ENCODE results near the gene PCF11. TPM values are rescaled to one million over a fixed set of nuclear protein-coding genes. Genes with fewer than 3 reads are reported as not detected.
A peak's percentile ranks its signal among the peaks of the same experiment; 100 is the strongest.

The PCF11 gene
- total RNA-seq, result 100 to 1,000 TPM; 107 to 109 TPM

- peaks cover 36% of the 10 kb centered on the region for H3K4me1 Mint-ChIP-seq
- peak; percentile 16 for ATAC-seq (ENCODE audit: low read depth)
- H3K27ac Mint-ChIP-seq, result peak within 1 kb of the TSS; percentile 100
- peak within 1 kb of the TSS; percentile 100 for H3K4me3 Mint-ChIP-seq
- H3K9me3 Mint-ChIP-seq, result no peaks in the 10 kb centered on the region
- peaks cover 36% of the 10 kb centered on the region for H3K36me3 Mint-ChIP-seq
- POLR2A ChIA-PET, result interaction anchor here (0.7 to 5.4 kb wide), 29 partner anchors 11 to 256 kb away, joined by 3 to 82 read pairs (median 7); partner anchors contain the start of genes ANKRD42, CCDC90B, DDIAS and PRCP
- peak; percentile 91 for DNase-seq
- H3K27me3 Mint-ChIP-seq, result no peaks in the 10 kb centered on the region
These were observed at the start of gene PCF11 for GRCh38 chr11:83156996-83157593. Gene PCF11, plus strand, starts transcription at chr11:83157131. Its CDS starts 309 bp downstream, at chr11:83157440.

DNA sequence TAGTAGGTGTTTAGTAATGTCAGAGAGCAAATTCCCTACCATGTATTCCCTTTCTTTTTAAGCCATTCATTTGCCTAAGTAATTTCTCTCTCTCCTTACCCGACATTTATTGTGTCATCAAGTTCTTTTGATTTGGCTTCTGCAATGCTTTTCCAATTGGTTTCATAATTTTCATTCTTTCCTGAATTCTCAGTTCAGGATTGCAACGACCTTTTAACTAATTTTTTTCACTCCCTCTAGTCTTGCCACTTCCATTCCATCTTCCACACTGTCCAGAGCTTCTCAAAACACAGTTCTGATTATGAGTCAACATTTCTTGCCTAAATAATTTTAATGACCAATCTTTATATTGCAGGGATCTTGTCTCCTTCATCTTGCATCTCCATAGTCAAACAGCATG is 44.0 kb upstream of the PCF11 start:
- H3K27me3 Mint-ChIP-seq, result no peaks in the 10 kb centered on the region
- H3K9me3 Mint-ChIP-seq, result peaks cover 2% of the 10 kb centered on the region
- DNase-seq, result no peak
- ATAC-seq (ENCODE audit: low read depth), result no peak
- H3K4me3 Mint-ChIP-seq, result no peak overlapping the region
- H3K36me3 Mint-ChIP-seq, result peaks cover 9% of the 10 kb centered on the region
- no peak overlapping the region for H3K27ac Mint-ChIP-seq
- peaks cover 13% of the 10 kb centered on the region for H3K4me1 Mint-ChIP-seq
- POLR2A ChIA-PET, result interaction anchor here (1.1 kb wide), 1 partner anchor 44 kb away, joined by 4 read pairs; the partner anchor contains the start of gene PCF11

DNA sequence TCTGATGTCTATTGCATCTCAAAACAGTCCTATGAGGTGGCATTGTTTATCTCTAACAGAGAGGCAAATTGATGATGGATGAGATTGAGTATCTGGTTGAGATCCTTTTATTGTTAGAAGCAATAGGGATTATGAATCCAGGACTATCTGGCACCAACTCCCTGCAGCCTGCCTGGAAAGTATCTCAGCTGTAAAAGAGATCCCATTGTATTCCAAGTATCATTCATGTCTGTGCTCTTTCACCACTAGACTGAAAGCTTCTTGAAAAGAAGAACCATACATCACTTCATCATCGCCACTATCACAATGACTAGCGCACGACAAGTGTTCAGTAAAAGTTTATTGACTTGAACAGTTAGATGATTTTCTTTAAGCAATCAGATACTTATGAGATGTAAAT is 41.9 kb upstream of the PCF11 start:
- POLR2A ChIA-PET, result interaction anchor here (0.7 to 5.0 kb wide), 2 partner anchors 20 to 43 kb away, joined by 3 to 82 read pairs; partner anchors contain the start of gene PCF11
- Mint-ChIP-seq H3K9me3 (no peaks in the 10 kb centered on the region), H3K4me3 (peak overlapping the region; percentile 46), H3K36me3 (peaks cover 7% of the 10 kb centered on the region), H3K27ac (no peak overlapping the region), H3K27me3 (no peaks in the 10 kb centered on the region), H3K4me1 (peaks cover 26% of the 10 kb centered on the region)
- no peak for ATAC-seq (ENCODE audit: low read depth)
- no peak for DNase-seq

GRCh38 chr11:83115551-83115950 is 41.4 kb upstream of the PCF11 start:
- no peak for DNase-seq
- POLR2A ChIA-PET, result interaction anchor here (0.7 to 5.0 kb wide), 3 partner anchors 15 to 43 kb away, joined by 3 to 82 read pairs (median 4); partner anchors contain the start of gene PCF11
- ATAC-seq (ENCODE audit: low read depth), result no peak
- no peaks in the 10 kb centered on the region for H3K27me3 Mint-ChIP-seq
- no peaks in the 10 kb centered on the region for H3K9me3 Mint-ChIP-seq
- no peak overlapping the region for H3K27ac Mint-ChIP-seq
- H3K4me3 Mint-ChIP-seq, result peak overlapping the region; percentile 67
- H3K4me1 Mint-ChIP-seq, result peaks cover 27% of the 10 kb centered on the region
- peaks cover 7% of the 10 kb centered on the region for H3K36me3 Mint-ChIP-seq

DNA sequence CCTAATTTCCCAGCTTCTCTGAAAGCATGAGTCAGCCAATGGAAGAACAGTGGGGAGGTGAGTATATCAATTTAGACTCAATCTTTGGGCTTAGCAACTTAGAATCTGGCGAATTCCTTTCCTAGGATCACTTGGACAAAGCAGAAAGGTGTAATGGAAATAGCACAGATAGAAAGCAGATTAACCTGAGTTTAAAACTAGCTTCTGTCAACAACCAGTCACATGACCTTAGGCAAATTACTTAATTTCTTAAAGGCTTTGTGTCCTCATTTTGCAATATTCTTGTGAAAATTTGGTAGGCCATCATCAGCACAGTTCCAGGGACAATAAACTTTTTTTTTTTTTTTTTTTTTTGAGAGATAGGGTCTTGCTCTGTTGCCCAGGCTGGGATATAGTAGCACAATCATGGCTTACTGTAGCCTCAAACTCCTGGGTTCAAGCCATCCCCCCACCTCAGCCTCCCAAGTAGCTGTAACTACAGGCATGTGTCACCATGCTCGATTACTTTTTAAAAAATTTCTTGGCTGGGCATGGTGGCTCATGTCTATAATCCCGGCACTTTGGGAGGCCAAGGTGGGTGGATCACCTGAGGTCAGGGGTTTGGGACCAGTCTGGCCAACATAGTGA is 40.8 kb upstream of the PCF11 start:
- H3K4me1 Mint-ChIP-seq, result peaks cover 27% of the 10 kb centered on the region
- DNase-seq (no peak), ATAC-seq (ENCODE audit: low read depth) (no peak)
- peak overlapping the region; percentile 91 for H3K4me3 Mint-ChIP-seq
- POLR2A ChIA-PET, result interaction anchor here (0.7 to 5.0 kb wide), 4 partner anchors 14 to 42 kb away, joined by 3 to 82 read pairs (median 4); partner anchors contain the start of gene PCF11
- peaks cover 6% of the 10 kb centered on the region for H3K36me3 Mint-ChIP-seq
- H3K9me3 Mint-ChIP-seq, result no peaks in the 10 kb centered on the region
- no peaks in the 10 kb centered on the region for H3K27me3 Mint-ChIP-seq
- H3K27ac Mint-ChIP-seq, result peak overlapping the region; percentile 43

GRCh38 chr11:83118814-83119213 is 38.1 kb upstream of the PCF11 start:
- H3K27me3 Mint-ChIP-seq, result no peaks in the 10 kb centered on the region
- peak overlapping the region; percentile 40 for H3K4me3 Mint-ChIP-seq
- H3K27ac Mint-ChIP-seq, result peak overlapping the region; percentile 96
- no peaks in the 10 kb centered on the region for H3K9me3 Mint-ChIP-seq
- peaks cover 5% of the 10 kb centered on the region for H3K36me3 Mint-ChIP-seq
- DNase-seq (no peak), ATAC-seq (ENCODE audit: low read depth) (no peak)
- POLR2A ChIA-PET, result interaction anchor here (0.6 to 5.0 kb wide), 5 partner anchors 23 to 83 kb away, joined by 3 to 82 read pairs (median 3); partner anchors contain the start of gene PCF11
- H3K4me1 Mint-ChIP-seq, result peaks cover 39% of the 10 kb centered on the region

DNA sequence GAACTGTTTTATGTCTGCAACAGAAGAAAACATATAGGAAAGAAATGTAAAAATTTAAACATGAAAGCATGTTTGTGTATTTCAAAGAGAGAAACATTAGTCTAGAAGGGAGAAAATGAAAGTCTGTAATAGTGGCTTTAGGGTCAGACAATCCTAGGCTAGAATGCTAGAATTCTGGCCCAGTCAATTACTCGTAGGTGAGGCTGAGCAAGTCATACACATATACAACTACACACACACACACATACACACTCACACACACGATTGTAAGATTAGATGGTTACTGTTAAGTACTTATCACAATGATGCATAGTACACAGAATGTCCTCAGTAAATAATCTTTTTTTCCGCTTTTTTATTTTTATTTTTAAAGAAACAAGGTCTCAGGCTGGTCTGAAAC is 37.7 kb upstream of the PCF11 start:
- peaks cover 40% of the 10 kb centered on the region for H3K4me1 Mint-ChIP-seq
- no peaks in the 10 kb centered on the region for H3K27me3 Mint-ChIP-seq
- DNase-seq (no peak), ATAC-seq (ENCODE audit: low read depth) (no peak)
- peaks cover 5% of the 10 kb centered on the region for H3K36me3 Mint-ChIP-seq
- H3K9me3 Mint-ChIP-seq, result no peaks in the 10 kb centered on the region
- no peak overlapping the region for H3K4me3 Mint-ChIP-seq
- POLR2A ChIA-PET, result interaction anchor here (0.6 to 5.0 kb wide), 2 partner anchors 39 to 83 kb away, joined by 3 to 82 read pairs; partner anchors contain the start of gene PCF11
- no peak overlapping the region for H3K27ac Mint-ChIP-seq

DNA sequence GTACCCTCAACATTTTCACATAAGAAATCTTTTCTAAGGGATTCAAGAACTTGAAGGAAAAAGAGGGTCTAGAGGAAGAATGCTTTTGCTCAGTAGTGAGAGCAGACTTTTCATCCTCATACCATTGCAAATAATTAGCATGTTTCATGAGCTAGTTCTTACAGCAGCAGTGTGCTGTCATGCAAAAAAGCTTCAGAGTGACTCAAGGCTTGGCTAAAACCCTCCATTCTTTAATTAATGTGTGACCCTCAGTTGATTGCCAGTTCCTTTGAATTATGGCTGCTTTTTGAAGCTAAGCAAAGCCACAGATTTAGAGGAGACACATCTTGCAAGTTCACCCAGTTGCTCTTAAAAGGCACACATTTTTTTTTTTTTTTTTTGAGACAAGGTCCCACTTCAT is 36.6 kb upstream of the PCF11 start:
- no peak overlapping the region for H3K4me3 Mint-ChIP-seq
- H3K27me3 Mint-ChIP-seq, result no peaks in the 10 kb centered on the region
- ATAC-seq (ENCODE audit: low read depth), result no peak
- H3K27ac Mint-ChIP-seq, result no peak overlapping the region
- H3K36me3 Mint-ChIP-seq, result peaks cover 2% of the 10 kb centered on the region
- DNase-seq, result no peak
- H3K4me1 Mint-ChIP-seq, result peaks cover 37% of the 10 kb centered on the region
- POLR2A ChIA-PET, result interaction anchor here (2.8 kb wide), 1 partner anchor 36 kb away, joined by 12 read pairs; the partner anchor contains the start of gene PCF11
- no peaks in the 10 kb centered on the region for H3K9me3 Mint-ChIP-seq

DNA sequence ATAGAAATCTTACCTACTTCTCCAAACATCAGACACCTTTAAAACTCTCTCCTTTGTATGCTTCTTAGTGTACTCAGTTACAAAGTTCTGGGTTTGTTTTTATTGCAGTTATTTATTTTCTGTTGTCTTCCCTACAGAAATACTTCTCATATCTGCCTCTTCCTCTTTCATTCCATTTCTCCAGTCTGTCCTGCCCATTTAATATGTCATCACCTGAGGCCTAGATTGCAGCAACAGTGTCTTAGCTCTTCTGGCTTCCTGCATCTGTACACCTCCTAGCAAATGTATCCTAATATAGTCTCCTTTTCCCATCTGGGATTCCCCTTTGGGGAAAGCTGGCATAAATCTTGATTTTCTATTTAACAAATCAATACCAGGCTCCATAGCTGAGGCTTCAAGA is 34.9 kb upstream of the PCF11 start:
- H3K4me3 Mint-ChIP-seq, result no peak overlapping the region
- POLR2A ChIA-PET, result interaction anchor here (2.8 kb wide), 1 partner anchor 34 kb away, joined by 12 read pairs; the partner anchor contains the start of gene PCF11
- DNase-seq (no peak), ATAC-seq (ENCODE audit: low read depth) (no peak)
- H3K27me3 Mint-ChIP-seq, result no peaks in the 10 kb centered on the region
- peaks cover 30% of the 10 kb centered on the region for H3K4me1 Mint-ChIP-seq
- no peaks in the 10 kb centered on the region for H3K9me3 Mint-ChIP-seq
- no peak overlapping the region for H3K27ac Mint-ChIP-seq
- H3K36me3 Mint-ChIP-seq, result peaks cover 2% of the 10 kb centered on the region

GRCh38 chr11:83122766-83123165 is 34.2 kb upstream of the PCF11 start:
- POLR2A ChIA-PET, result interaction anchor here (2.3 to 2.8 kb wide), 2 partner anchors 33 to 34 kb away, joined by 7 to 12 read pairs; partner anchors contain the start of gene PCF11
- DNase-seq (no peak), ATAC-seq (ENCODE audit: low read depth) (peak; percentile 34)
- Mint-ChIP-seq H3K4me3 (no peak overlapping the region), H3K4me1 (peaks cover 28% of the 10 kb centered on the region), H3K27me3 (no peaks in the 10 kb centered on the region), H3K27ac (no peak overlapping the region), H3K9me3 (no peaks in the 10 kb centered on the region), H3K36me3 (no peaks in the 10 kb centered on the region)

DNA sequence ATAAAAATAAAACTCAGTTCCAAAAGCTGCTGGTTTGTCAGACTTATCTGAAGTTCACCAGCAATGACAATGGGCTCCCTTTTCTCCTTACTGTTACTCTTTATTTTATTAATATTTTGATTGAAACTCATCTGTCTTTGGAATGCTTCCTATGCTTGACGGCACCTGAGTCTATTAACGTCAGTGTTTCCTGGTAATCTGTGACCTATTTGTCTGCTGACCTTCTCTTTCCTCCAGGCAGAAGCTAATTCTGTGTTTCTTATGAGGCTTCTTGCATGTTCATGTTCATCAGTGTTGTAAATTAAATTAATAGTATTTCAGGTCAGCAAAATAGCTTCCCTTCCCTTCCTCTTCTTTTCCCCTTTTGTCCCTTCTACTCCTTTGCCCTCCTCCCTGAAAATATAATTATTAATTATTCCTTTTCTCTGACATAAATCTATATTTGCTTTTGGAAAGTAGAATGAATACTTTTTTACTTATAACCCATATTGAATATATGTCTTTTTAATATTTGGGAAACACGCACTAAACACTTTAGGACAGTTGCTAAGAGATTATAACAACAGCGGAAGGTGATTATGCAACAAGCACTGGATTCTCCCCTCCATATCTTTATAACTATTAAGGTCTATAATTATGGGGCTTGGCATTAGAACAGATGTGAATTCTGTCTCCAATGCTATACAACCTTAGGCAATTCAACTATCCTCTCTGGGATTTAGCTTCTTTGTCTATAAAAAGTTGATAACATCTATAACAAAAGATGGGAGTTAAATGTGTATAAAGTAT is 32.1 kb upstream of the PCF11 start:
- H3K4me1 Mint-ChIP-seq, result peaks cover 15% of the 10 kb centered on the region
- H3K4me3 Mint-ChIP-seq, result no peak overlapping the region
- no peaks in the 10 kb centered on the region for H3K9me3 Mint-ChIP-seq
- DNase-seq, result no peak
- no peaks in the 10 kb centered on the region for H3K27me3 Mint-ChIP-seq
- no peak overlapping the region for H3K27ac Mint-ChIP-seq
- POLR2A ChIA-PET, result interaction anchor here (2.3 kb wide), 1 partner anchor 32 kb away, joined by 7 read pairs; the partner anchor contains the start of gene PCF11
- ATAC-seq (ENCODE audit: low read depth), result no peak
- no peaks in the 10 kb centered on the region for H3K36me3 Mint-ChIP-seq

DNA sequence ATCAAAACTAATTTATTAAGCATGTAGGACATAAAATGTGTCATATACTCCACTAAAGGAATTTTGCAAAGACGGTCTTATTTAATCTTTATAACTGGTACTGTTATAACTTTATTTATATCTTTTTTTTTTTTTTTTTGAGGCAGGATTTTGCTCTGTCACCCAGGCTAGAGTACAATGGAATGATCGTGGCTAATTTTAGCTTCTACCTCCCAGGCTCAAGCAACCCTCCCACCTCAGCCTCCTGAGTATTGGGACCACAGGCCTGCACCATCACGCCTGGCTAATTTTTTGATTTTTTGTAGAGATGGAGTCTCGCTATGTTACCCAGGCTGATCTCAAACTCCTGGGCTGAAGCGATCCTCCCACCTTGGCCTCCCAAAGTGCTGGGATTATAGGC is 31.4 kb upstream of the PCF11 start:
- no peaks in the 10 kb centered on the region for H3K9me3 Mint-ChIP-seq

GRCh38 chr11:83127310-83127637 is 29.7 kb upstream of the PCF11 start:
- Mint-ChIP-seq H3K27ac (no peak overlapping the region), H3K36me3 (no peaks in the 10 kb centered on the region), H3K27me3 (no peaks in the 10 kb centered on the region), H3K9me3 (peaks cover 1% of the 10 kb centered on the region), H3K4me1 (peaks cover 8% of the 10 kb centered on the region), H3K4me3 (no peak overlapping the region)
- POLR2A ChIA-PET, result interaction anchor here (0.7 kb wide), 1 partner anchor 28 kb away, joined by 5 read pairs; no protein-coding TSS in a partner anchor
- DNase-seq (no peak), ATAC-seq (ENCODE audit: low read depth) (no peak)

More for the DNA sequence above, 31.4 kb upstream of the PCF11 start:
- no peak for ATAC-seq (ENCODE audit: low read depth)
- POLR2A ChIA-PET, result no interaction called here
- no peak overlapping the region for H3K27ac Mint-ChIP-seq
- no peaks in the 10 kb centered on the region for H3K27me3 Mint-ChIP-seq
- no peak for DNase-seq
- no peak overlapping the region for H3K4me3 Mint-ChIP-seq
- H3K4me1 Mint-ChIP-seq, result peaks cover 13% of the 10 kb centered on the region
- H3K36me3 Mint-ChIP-seq, result no peaks in the 10 kb centered on the region
